ENCODE results near the gene CBR4. TPM values are rescaled to one million over a fixed set of nuclear protein-coding genes. Genes with fewer than 3 reads are reported as not detected.

CBR4 gene
- total RNA-seq, 1 experiment from 2014 or later: 6.1 TPM

DNA sequence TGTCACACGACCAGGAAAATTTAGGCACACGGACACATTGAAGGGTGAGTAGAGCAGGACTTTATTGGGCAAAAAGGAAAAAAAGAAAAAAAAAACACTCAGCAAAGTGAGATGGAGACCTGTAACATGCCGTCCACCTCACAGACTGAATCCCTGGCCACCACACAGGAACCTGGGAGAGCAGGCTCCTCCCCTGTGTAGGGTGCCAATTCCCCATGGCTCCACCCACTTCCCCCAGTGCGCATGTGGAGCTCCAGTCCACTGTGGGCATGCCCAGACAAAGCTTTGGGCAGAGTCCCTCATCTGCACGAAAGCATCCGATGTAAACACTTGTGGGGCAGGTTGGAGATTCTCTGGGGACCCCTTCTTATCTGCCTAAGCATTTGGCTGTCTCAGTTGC is 23.6 kb upstream of the CBR4 start:
- DNase-seq (ENCODE audit: low spot score): peak; percentile 44

GRCh38 chr4:169032883-169033645 is 23.0 kb upstream of the CBR4 start:
- DNase-seq (ENCODE audit: low spot score): no peak

- DNase-seq (ENCODE audit: low spot score): no peak
Measured at GRCh38 chr4:169032194-169032593, 22.1 kb upstream of the CBR4 start.

- no peak for DNase-seq (ENCODE audit: low spot score)
Measured at GRCh38 chr4:169031392-169031791, 21.3 kb upstream of the CBR4 start.

DNA sequence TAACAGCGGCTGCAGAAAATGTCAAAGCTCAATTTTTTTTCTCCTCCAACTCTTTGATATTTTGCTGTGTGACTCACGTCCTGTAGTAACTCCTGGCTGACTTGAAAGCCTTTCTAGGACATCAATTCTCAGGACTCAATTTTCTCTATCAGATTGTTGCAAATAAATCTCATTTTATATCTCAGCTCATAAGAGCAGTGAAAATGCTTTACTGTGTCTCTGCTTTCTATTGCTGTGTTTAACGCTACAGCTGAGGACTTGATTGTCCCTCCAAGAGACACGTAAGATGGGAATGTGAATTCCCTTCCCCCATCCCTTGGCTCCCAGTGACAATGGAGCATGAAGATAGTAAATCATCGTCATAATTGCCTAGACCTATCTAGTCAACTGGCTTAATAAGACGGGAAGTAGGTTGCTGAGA is 20.5 kb upstream of the CBR4 start:
- peak; percentile 51 for DNase-seq (ENCODE audit: low spot score)

DNA sequence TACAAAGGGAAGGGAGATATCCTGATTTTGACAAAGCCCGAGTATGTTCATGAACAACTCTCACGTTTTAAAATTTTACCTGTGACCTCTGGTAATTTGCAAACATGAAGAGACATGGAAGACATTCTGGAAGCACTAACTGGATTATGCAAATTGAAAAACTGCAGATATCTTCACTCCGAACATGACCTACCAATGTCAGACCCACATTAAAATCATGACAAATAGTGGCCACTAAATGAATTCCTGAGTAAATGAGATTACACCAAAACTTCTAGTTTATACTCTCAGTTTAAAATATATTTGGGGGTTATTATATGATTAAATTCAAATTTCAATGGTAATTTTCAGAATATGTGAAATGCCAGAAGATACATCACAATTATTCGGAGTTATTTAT is 19.9 kb upstream of the CBR4 start:
- DNase-seq (ENCODE audit: low spot score): no peak

DNA sequence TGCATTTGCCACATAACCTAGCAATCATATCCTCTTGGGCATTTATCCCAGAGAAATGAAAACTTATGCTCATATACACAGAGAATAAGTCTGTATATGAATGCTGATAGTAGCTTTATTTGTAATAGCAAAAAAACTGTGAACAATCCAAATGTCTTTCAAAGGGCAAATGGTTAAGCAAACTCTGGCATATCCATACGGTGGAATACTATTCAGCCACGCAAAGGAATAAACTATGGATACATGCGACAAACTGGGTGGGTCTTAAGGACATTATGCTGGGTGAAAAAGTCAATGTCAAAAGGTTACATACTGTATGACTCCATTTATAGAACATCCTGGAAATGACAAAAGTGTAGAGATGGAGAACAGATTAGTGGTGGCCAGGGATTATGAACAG is 17.6 kb upstream of the CBR4 start:
- no peak for DNase-seq (ENCODE audit: low spot score)

- no peak for DNase-seq (ENCODE audit: low spot score)
Measured at GRCh38 chr4:169025184-169025583, 15.1 kb upstream of the CBR4 start.

- DNase-seq (ENCODE audit: low spot score): peak; percentile 48
Measured at GRCh38 chr4:169024762-169025161, 14.7 kb upstream of the CBR4 start.

DNA sequence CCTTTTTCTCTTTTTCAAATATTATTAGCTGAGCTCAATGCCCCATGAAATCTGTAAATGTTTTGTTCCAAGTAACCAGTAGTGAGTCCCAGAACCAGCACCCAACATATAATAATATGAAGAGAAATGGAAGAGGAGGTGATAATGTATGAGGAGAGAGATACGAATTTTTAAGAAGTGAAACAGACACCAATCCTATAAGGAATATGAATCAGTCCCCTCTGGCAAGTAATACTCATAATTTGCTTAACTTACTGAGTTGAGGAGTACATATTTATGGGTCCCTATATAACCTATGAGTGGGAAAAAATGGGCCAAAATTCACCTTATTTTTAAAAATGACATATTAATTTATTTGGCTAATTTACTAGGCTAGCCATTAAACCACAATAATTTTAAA is 8.4 kb upstream of the CBR4 start:
- no peak for DNase-seq (ENCODE audit: low spot score)

DNA sequence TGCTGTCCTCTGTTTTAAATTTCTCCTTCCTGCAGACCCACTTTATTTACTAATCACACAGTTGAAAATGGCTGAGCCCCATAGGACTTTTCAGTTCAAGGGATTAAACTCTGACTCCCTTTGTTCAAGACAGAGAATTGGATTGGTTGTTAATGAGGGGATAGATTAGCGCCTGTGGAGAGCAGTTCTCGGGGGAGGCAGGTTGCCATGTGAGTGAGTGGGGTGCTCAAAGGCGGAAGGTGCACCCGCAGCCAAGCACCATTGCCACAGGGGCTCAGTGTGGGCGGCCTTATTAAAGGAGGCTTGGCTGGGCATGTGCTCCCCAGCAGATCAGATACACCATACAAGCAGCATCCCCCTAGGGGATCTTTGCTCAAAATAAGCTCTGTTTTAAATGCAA is 7.9 kb upstream of the CBR4 start:
- DNase-seq (ENCODE audit: low spot score): no peak

GRCh38 chr4:169015186-169015623 is 5.2 kb upstream of the CBR4 start:
- DNase-seq (ENCODE audit: low spot score): no peak

DNA sequence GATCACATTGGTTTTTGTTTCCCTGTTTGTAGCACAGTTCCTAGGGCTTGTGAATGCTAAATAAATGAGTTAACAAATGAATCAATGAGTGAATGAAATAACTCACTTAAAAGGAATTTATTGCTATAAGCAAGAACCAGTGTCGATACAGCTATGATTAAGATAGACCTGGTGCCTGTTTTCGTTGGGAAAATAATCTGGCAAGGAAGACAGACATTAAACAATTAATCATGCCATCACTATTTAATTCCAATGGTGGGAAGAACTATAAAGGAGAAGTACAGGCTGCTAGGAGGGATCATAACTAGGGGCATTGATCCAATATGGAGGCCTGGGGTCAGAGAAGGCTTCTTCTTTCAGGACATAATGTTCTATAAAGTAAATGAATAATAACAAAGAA is 4.5 kb upstream of the CBR4 start:
- no peak for DNase-seq (ENCODE audit: low spot score)

GRCh38 chr4:169013396-169013795 is 3.3 kb upstream of the CBR4 start:
- no peak for DNase-seq (ENCODE audit: low spot score)

DNA sequence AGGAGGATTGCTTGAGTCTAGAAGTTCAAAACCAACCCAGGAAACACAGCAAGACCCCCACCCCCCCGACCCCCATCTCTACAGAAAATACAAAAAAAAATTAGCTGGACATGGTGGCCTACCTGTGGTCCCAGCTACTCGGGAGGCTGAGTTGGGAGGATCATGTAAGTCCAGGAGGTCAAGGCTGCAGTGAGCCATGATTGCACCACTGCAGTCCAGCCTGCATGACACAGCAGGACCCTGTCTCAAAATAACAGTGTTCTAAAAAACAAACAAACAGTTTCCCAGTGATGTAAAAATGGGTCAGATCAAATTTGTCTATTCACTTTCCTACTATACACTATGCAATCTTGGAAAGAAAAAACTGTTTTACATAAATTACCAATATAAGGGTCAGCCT is 2.0 kb upstream of the CBR4 start:
- no peak for DNase-seq (ENCODE audit: low spot score)

DNA sequence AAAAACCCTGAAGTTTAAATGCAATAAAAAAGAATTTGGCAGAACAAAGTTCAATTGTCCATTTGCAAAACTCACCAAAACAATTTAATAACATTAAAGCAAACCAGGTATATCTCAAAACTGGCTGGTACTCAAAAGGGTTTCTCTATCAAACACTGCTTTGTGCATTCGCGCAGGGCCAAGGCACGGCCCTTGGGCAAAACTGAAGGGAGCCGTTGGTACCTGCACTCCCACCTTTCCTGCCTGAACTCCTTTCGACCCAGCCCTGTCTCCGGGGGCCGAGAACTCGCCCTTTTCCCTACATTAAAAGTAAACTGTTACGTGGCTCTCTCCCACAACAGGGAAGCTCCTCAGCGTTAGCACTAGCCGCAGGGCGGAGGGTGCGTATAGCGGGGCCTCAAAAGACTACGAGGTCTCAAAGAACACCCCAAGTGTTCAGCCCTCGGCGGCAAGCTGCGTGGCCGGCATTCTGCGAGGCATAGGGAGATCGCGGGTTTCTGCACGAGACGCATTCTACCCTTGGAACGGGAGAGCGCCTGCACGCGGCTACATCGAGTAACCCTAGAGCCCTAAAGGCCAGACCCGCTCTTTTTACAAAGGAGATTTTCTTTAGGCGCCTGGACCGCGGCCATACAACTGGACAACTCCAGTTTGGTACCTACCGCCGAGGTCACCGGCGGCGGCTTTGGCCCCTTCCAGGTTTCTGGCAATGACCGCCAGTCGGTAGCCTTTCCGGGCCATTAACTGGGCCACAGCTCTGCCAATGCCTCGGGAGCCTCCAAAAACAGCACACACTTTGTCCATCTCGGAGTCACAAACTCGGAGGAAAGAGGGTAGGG is 550 bp downstream of the CBR4 start:
- peak; percentile 63 for DNase-seq (ENCODE audit: low spot score)

GRCh38 chr4:169005453-169006099 is 4.5 kb downstream of the CBR4 start:
- DNase-seq (ENCODE audit: low spot score): peak; percentile 15

- no peak for DNase-seq (ENCODE audit: low spot score)
Measured at GRCh38 chr4:169000315-169000714, 9.7 kb downstream of the CBR4 start.

DNA sequence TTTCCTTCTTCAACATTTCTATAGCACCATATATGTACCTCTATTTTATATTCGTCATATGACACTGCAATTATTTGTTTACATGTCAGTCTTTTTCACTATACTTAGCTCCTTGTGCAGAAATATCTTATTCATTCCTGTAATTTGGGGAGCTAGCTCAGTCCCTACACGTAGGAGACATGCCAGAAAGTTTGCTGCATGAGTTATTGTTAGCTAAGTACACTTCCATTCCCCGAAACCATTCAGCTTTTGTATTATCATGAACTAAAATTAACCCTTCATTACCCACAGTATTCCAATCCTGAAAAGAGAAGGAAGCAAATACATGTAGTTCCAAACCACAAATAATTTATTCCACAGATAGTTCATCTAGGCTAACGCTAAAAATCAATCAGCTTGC is 10.2 kb downstream of the CBR4 start:
- DNase-seq (ENCODE audit: low spot score): no peak

- no peak for DNase-seq (ENCODE audit: low spot score)
Measured at GRCh38 chr4:168998596-168998995, 11.5 kb downstream of the CBR4 start.

GRCh38 chr4:168995537-168996295 is 14.3 kb downstream of the CBR4 start:
- DNase-seq (ENCODE audit: low spot score): peak; percentile 45

DNA sequence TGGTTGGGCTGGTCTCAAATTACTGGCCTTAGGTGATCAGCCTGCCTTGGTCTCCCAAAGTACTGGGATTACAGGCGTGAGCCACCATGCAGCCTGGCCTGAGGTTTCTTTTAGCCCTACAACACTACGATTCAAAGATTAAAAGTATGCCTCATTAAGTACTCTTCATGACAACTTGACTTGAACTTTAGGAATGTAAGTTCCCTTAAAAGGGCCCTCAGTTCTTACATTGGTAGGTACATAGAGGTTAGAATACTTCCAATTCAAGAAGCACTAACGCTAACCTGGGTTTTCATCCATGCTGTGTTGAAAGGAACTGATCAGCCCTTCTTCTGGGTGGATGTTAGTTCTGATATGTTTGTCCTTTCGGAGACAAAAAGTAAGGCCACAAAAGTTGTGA is 15.1 kb downstream of the CBR4 start:
- DNase-seq (ENCODE audit: low spot score): no peak
